Rectal smooth muscle tissue (tissue), 1 donor: ENCODE measurements around the gene DLL4.
"Not testable (repeated sequence)": the region's sequence is repeated elsewhere in the genome, so short reads cannot be mapped to it uniquely, and the experiment has no call there.

Source experiments
- H3K27ac ChIP-seq: one replicate; pipeline ENCODE4 v1.7.0; 2013; ENCODE audit warnings: low read depth, low read length, inconsistent platforms
- H3K27me3 ChIP-seq: one replicate; pipeline ENCODE4 v1.7.0; 2013; ENCODE audit warnings: low read length; ENCODE audit not compliant: control insufficient read depth, insufficient read depth
- H3K36me3 ChIP-seq: one replicate; pipeline ENCODE4 v1.7.0; 2013; ENCODE audit warnings: low read length; ENCODE audit not compliant: control insufficient read depth, insufficient read depth
- H3K4me1 ChIP-seq: one replicate; pipeline ENCODE4 v1.7.0; 2013; ENCODE audit warnings: low read length; ENCODE audit not compliant: control insufficient read depth, insufficient read depth
- H3K4me3 ChIP-seq: one replicate; pipeline ENCODE4 v1.7.0; 2013; ENCODE audit warnings: low read length
- H3K9ac ChIP-seq: one replicate; pipeline ENCODE4 v1.7.0; 2013; ENCODE audit warnings: low read length

The DLL4 gene

DNA sequence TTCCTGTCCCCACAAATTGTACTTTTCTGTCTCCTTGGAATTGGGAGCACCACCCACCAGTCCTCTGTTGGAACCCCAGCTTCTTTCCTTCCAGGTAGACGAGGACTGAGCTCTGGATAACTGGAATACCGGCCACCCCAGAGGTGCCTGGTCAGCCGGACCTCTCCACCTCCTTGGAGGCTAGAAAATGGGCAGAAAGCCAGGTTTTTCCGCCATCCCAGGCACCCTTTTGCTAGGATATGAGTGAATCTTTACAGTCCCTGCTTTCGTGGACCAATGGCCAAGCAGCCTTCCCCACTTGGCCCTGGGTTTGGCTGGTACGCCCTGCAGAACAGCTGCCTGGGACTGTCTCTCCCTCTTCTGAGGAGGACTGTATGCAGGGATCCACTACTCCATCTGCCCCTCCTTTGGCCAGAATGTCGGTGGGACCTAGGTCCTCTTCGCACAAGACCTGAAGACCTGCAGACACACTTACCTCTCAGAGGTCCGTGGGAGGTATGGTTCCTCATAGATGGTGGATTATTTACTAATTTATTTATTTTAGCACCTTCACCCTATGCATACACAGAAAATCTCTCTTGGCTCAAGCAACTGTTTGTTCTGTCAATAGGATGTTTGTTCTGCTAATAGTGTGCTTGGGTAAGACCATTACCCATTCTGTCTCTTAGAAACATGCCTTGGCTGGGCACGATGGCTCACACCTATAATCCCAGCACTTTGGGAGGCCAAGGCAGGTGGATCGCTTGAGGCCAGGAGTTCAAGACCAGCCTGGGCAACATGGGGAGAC, 15.6 kb downstream of the DLL4 start:
- Histone ChIP-seq H3K9ac (no peak overlapping the region), H3K27ac (no peak overlapping the region), H3K36me3 (no peaks in the 10 kb centered on the region), H3K4me1 (no peaks in the 10 kb centered on the region), H3K4me3 (no peak overlapping the region), H3K27me3 (no peaks in the 10 kb centered on the region)

DNA sequence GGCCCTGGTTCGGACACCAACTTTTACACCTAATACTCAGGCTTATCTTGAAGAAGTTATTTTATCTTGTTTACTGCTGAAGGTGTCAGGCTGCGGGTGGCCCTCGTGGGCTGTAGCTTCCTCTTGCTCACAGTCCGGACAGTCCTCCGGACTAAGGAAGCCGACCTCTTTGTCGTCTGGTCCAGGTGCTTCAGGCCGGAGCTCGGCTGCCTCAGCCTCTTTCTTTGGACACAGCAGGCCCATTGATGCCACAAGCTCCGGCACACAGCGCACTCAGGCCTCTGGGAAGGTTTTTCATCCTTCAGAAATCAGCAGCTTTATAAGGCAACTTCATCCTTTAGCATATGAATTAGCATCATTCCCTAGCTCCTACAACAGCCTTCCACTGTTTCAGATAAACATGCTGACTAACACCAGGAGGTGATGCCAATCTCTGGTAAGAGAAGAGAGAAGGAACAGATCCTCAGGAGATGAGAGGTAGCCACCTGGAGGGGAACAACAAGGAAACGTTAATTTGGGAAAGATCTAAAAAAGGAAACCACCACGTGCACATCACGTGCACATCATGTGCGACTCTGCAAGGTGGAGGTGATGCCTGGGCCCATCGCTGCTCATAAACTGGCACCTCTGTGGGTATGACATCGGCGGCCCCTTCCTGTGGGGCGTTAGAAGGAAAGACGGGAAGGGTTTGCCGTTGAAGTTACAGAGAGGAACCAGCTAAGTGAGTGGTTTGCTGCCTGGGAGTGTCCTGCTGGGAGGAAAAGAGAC, 19.8 kb downstream of the DLL4 start:
- Histone ChIP-seq H3K27ac (no peak overlapping the region), H3K27me3 (no peaks in the 10 kb centered on the region), H3K4me3 (no peak overlapping the region), H3K9ac (no peak overlapping the region), H3K4me1 (no peaks in the 10 kb centered on the region), H3K36me3 (no peaks in the 10 kb centered on the region)

DNA sequence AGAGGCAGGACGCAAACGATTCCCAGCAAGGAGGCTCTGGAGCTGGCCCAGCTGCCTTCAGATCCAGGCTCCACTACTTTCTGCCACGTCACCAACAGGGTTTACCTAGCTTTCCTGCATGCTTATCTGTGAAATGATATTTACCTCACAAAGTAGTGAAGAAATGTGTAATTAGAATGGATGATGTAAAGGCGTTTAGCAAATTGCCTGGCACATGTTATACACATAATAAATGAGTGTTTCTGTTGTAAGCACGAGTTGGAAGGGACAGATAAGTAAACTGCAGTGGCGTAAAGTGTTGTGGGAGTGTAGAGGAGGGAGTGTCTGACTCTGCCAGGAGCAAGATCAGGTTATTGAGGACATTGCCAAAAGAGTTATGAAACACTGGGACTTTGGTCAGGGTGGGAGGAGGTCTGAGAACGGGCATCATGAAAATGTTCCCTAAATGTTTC, 20.6 kb downstream of the DLL4 start:
- no peak overlapping the region for H3K4me3 ChIP-seq
- no peaks in the 10 kb centered on the region for H3K4me1 ChIP-seq
- no peaks in the 10 kb centered on the region for H3K36me3 ChIP-seq
- H3K27me3 ChIP-seq: no peaks in the 10 kb centered on the region
- no peak overlapping the region for H3K27ac ChIP-seq
- no peak overlapping the region for H3K9ac ChIP-seq

DNA sequence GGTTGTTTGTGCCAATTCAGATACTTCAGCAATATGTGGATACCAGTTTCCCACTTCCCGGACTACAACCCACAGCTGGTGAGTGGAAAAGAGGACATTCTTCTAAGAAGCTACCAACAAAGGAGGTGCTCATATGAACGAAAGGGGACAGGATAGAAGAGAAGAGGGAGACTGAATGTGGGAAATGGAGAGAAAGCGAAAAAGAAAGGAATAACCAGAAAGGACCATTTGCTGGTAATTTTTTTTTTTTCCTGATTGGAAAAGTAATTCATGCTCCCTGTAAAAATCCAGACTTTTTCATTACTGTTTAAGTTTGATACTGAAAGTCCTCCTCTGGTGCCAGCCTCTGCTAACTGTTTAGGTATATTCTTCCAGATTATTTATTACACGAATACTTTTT, 22.6 kb downstream of the DLL4 start:
- Histone ChIP-seq H3K4me3 (no peak overlapping the region), H3K9ac (no peak overlapping the region), H3K36me3 (no peaks in the 10 kb centered on the region), H3K4me1 (peaks cover 4% of the 10 kb centered on the region), H3K27ac (no peak overlapping the region), H3K27me3 (no peaks in the 10 kb centered on the region)

DNA sequence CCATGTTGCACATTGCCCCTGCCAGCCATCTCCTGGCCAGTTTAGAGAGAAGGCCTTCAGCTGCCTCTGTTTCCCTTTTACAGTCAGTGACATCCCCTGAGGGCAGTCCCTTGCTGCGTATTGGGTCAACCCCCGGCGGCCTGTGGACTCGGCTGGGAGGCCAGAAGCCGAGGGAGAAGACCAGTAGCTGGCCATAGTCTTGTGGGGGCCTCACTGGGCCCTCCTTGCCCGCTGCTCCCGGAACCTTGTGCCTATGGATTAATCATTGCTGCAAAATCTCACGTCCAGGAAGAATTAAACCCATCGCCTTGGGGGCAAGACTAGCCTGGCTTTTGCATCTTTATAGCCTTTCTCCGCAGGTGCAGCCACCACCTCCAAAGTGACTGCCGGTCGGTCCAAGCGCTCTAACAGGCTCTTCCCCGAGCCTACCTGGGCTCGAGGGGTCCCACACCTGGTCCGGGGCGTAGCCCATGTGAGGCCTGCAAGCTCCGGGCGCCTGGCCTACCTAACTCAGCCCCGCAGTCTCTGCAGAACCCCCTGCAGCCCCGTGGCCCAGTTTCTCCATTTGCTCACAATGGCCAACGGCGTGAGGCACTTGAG, 23.3 kb downstream of the DLL4 start:
- Histone ChIP-seq H3K9ac (peak overlapping the region; percentile 51), H3K36me3 (no peaks in the 10 kb centered on the region)

DNA sequence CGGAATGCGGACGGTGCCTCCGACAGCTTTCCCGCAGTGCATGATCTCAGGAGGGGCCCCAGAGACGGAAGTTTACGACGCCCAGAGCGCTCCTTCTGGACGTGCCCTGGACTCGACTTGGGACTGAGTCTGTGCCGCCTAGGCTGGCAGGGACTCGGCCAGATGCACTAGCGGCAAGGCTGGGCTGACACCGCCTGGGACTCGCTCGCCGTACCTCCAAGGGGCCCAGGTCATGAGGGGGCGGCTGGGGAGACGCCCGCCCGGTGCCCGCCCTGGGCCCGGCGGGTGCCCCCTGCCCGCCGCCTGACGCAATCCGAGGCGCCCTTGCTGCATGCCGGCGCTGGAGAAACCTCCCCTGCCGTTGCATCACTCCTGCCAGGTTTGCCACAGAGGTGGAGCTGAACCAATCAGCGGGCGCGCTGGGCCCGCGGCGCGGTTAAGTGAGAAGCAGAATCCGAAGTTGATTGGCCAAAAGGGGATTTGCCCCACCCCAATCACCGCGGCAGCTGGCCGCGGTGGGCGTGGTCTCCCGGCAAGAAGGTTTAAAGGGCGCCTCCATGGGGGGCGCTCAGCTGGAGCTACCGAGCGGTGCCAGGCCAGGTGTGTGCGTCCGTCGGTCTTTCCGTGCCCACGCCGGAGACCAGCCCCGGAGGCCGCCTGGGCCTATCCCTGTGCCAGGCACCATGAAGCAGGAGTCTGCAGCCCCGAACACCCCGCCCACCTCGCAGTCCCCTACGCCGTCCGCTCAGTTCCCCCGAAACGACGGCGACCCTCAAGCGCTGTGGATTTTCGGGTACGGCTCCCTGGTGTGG, 24.0 kb downstream of the DLL4 start, which contains the start of gene CHAC1:
Gene CHAC1, plus strand, starts transcription at position 571 of the 812 bp plus-strand sequence. Its CDS starts 113 bp downstream, at position 684.
- Histone ChIP-seq H3K27ac (peak within 1 kb of the TSS; percentile 84), H3K4me3 (peak within 1 kb of the TSS; percentile 87), H3K9ac (peak within 1 kb of the TSS; percentile 53), H3K4me1 (peaks cover 13% of the 10 kb centered on the region), H3K36me3 (no peaks in the 10 kb centered on the region), H3K27me3 (no peaks in the 10 kb centered on the region)

More for the DNA sequence above, 23.3 kb downstream of the DLL4 start:
- Histone ChIP-seq H3K27me3 (no peaks in the 10 kb centered on the region), H3K4me1 (peaks cover 9% of the 10 kb centered on the region), H3K27ac (peak overlapping the region; percentile 84), H3K4me3 (peak overlapping the region; percentile 87)

GRCh38 chr15:40953713-40954074, 24.6 kb downstream of the DLL4 start:
- Histone ChIP-seq H3K4me3 (peak overlapping the region; percentile 87), H3K4me1 (peaks cover 13% of the 10 kb centered on the region), H3K9ac (peak overlapping the region; percentile 53), H3K36me3 (no peaks in the 10 kb centered on the region), H3K27ac (peak overlapping the region; percentile 84), H3K27me3 (no peaks in the 10 kb centered on the region)

- not testable (repeated sequence) for H3K9ac ChIP-seq, H3K27me3 ChIP-seq, H3K27ac ChIP-seq, H3K36me3 ChIP-seq
- Histone ChIP-seq H3K4me3 (peak overlapping the region; percentile 87), H3K4me1 (peaks cover 13% of the 10 kb centered on the region)
These were observed 25.2 kb downstream of the DLL4 start for GRCh38 chr15:40954158-40954848.

- no peaks in the 10 kb centered on the region for H3K27me3 ChIP-seq
- peak overlapping the region; percentile 85 for H3K27ac ChIP-seq
- no peak overlapping the region for H3K4me3 ChIP-seq
- no peak overlapping the region for H3K9ac ChIP-seq
- H3K36me3 ChIP-seq: no peaks in the 10 kb centered on the region
- peaks cover 13% of the 10 kb centered on the region for H3K4me1 ChIP-seq
These were observed 26.2 kb downstream of the DLL4 start for GRCh38 chr15:40955141-40955903.

- Histone ChIP-seq H3K27ac (peak overlapping the region; percentile 85), H3K4me3 (no peak overlapping the region), H3K36me3 (no peaks in the 10 kb centered on the region), H3K4me1 (peaks cover 13% of the 10 kb centered on the region), H3K27me3 (no peaks in the 10 kb centered on the region), H3K9ac (no peak overlapping the region)
These were observed 26.9 kb downstream of the DLL4 start for GRCh38 chr15:40955930-40956540.

DNA sequence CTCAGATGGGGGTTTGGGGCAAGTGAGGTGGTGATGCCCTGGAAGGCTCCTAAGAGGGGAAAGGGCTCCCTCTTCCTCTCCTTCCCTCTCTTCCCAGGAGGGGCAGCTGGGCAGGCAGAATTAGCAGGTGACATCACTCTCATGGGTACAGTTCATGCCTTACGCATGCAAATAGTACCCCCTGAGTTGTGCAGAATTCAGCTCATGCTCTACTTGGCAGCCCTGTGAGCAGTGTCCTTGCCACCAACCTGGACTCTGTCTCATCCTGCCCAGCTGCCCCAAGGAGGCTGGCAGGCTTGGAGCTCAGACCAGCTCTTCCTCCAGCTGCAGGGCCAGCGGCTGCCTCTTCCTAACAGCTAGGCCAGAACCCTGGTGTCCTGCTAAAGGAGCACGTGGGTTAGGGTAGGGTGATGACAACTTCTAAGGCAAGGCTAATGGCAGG, 27.4 kb downstream of the DLL4 start:
- H3K36me3 ChIP-seq: no peaks in the 10 kb centered on the region
- H3K27ac ChIP-seq: peak overlapping the region; percentile 85
- peaks cover 13% of the 10 kb centered on the region for H3K4me1 ChIP-seq
- no peak overlapping the region for H3K9ac ChIP-seq
- H3K4me3 ChIP-seq: no peak overlapping the region
- no peaks in the 10 kb centered on the region for H3K27me3 ChIP-seq
